Natural killer cell (primary cell): ENCODE measurements around the gene PRRX2. TPM values are rescaled to one million over a fixed set of nuclear protein-coding genes. Genes with fewer than 3 reads are reported as not detected.

ENCODE experiments used
- ATAC-seq, 3 donors: fragments of 150-1000 bp in 2 of 3; fragments of 200-7000 bp in 1 of 3; cut with Tn5 transposase; 1 replicate in 1 of 3; 2 replicates in 2 of 3; pipeline ENCODE4 v1.10.0; 2021; ENCODE audit warnings: mild to moderate bottlenecking in 2 of 3, moderate library complexity in 2 of 3
- DNase-seq, 2 donors: peaks; one replicate each; pipeline versions ENCODE4 v3.0.0 to v3.0.0-alpha.2; 2013 to 2021; ENCODE audit warnings: mixed read lengths in 1 of 2
- H3K27ac ChIP-seq: one replicate; pipeline ENCODE4 v1.5.1; 2013; ENCODE audit warnings: mild to moderate bottlenecking, low read length
- H3K27me3 ChIP-seq: one replicate; pipeline ENCODE4 v1.6.1; 2013; ENCODE audit warnings: low read length; ENCODE audit not compliant: control insufficient read depth, insufficient read depth
- H3K36me3 ChIP-seq: one replicate; pipeline ENCODE4 v1.6.1; 2013; ENCODE audit warnings: low read length; ENCODE audit not compliant: control insufficient read depth, insufficient read depth
- H3K4me1 ChIP-seq: one replicate; pipeline ENCODE4 v1.6.1; 2013; ENCODE audit warnings: low read length; ENCODE audit not compliant: control insufficient read depth, insufficient read depth
- H3K4me3 ChIP-seq: one replicate; pipeline ENCODE4 v1.5.1; 2013; ENCODE audit warnings: low read length
- H3K9me3 ChIP-seq: one replicate; pipeline ENCODE4 v1.6.1; 2013; ENCODE audit warnings: low read length; ENCODE audit not compliant: control insufficient read depth, insufficient read depth
- H3K27ac Mint-ChIP-seq, 2 donors: one replicate each; pipeline ENCODE4 v1.8.0; 2022; ENCODE audit warnings: mild to moderate bottlenecking in 2 of 2, mixed read lengths in 2 of 2, moderate library complexity in 1 of 2
- H3K27me3 Mint-ChIP-seq, 2 donors: one replicate each; pipeline ENCODE4 v1.8.0; 2022; ENCODE audit warnings: low read depth in 2 of 2, mixed read lengths in 2 of 2
- H3K36me3 Mint-ChIP-seq: one replicate; pipeline ENCODE4 v1.8.0; 2022; ENCODE audit warnings: mixed read lengths
- H3K4me1 Mint-ChIP-seq, 2 donors: one replicate each; pipeline ENCODE4 v1.8.0; 2022; ENCODE audit warnings: mixed read lengths in 2 of 2
- H3K4me3 Mint-ChIP-seq: one replicate; pipeline ENCODE4 v1.8.0; 2022; ENCODE audit warnings: mild to moderate bottlenecking, moderate library complexity, mixed read lengths
- H3K9me3 Mint-ChIP-seq, 2 donors: one replicate each; pipeline ENCODE4 v1.8.0; 2022; ENCODE audit warnings: mixed read lengths in 2 of 2
- WGBS: methylation state at CpG from one replicate; pipeline ENCODE4 v1.1.7; 2013; ENCODE audit warnings: missing lambda C conversion rate; ENCODE audit not compliant: insufficient coverage; 5-methylcytosine and 5-hydroxymethylcytosine counted together
- intact Hi-C: fragments of 100-400 bp; cut with micrococcal nuclease; formaldehyde crosslinking; loops from one replicate; pipeline ENCODE4 v1.14.2; 2022
- total RNA-seq, 4 donors: library from RNA; stranded (reverse); fragments of 120-200 nt in 1 of 4; gene quantifications; one replicate each; pipeline versions ENCODE4 v1.2.3 to v1.2.4, GENCODE V29; 2013 to 2022
- TF ChIP-seq, protein P1 (sequence below): fragments of 200-600 bp; IDR thresholded peaks from one replicate; pipeline ENCODE4 v1.8.0; 2022; ENCODE audit warnings: antibody characterized with exemption

Gene PRRX2
- total RNA-seq, 3 donors from 2014 or later (not counting 1 experiment from before 2014, with no cell fraction given), result not detected

DNA sequence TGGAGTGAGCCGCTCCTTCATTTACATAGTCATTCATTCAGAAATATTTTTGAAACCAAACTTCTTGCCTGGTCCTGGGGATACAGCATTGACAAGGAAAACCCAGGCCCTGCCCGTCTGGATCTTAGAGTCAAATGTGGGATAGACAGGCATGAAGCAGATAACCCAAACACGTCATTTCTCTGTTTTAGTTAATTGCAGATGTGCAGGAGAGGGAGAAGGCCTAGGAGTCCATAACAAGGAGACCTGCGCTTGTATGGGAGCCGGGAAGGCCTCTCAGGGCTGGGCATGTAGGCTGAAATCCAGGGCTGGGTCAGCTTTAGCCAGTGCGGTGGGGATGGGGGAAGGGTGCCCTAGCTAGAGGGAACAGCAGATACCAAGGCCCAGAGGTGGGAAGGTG lies 43.3 kb downstream of the PRRX2 start:
- H3K27me3 Mint-ChIP-seq, result peaks cover 0 to 7% of the 10 kb centered on the region in 2 donors
- Histone ChIP-seq H3K4me1 (peaks cover 20% of the 10 kb centered on the region), H3K27ac (no peak overlapping the region), H3K27me3 (peaks cover 4% of the 10 kb centered on the region), H3K9me3 (no peaks in the 10 kb centered on the region), H3K4me3 (no peak overlapping the region), H3K36me3 (no peaks in the 10 kb centered on the region)
- H3K36me3 Mint-ChIP-seq, result no peaks in the 10 kb centered on the region
- WGBS, result 87% methylated on average over 6 of the region's 6 CpGs
- intact Hi-C loops, result no loop called here
- no peaks in the 10 kb centered on the region for H3K9me3 Mint-ChIP-seq
- TF ChIP-seq, protein P1, sequence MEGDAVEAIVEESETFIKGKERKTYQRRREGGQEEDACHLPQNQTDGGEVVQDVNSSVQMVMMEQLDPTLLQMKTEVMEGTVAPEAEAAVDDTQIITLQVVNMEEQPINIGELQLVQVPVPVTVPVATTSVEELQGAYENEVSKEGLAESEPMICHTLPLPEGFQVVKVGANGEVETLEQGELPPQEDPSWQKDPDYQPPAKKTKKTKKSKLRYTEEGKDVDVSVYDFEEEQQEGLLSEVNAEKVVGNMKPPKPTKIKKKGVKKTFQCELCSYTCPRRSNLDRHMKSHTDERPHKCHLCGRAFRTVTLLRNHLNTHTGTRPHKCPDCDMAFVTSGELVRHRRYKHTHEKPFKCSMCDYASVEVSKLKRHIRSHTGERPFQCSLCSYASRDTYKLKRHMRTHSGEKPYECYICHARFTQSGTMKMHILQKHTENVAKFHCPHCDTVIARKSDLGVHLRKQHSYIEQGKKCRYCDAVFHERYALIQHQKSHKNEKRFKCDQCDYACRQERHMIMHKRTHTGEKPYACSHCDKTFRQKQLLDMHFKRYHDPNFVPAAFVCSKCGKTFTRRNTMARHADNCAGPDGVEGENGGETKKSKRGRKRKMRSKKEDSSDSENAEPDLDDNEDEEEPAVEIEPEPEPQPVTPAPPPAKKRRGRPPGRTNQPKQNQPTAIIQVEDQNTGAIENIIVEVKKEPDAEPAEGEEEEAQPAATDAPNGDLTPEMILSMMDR, result no peak
- no peak overlapping the region for H3K4me3 Mint-ChIP-seq
- DNase-seq, result no peak
- no peaks in the 10 kb centered on the region for H3K4me1 Mint-ChIP-seq
- no peak overlapping the region for H3K27ac Mint-ChIP-seq
- no peak for ATAC-seq

DNA sequence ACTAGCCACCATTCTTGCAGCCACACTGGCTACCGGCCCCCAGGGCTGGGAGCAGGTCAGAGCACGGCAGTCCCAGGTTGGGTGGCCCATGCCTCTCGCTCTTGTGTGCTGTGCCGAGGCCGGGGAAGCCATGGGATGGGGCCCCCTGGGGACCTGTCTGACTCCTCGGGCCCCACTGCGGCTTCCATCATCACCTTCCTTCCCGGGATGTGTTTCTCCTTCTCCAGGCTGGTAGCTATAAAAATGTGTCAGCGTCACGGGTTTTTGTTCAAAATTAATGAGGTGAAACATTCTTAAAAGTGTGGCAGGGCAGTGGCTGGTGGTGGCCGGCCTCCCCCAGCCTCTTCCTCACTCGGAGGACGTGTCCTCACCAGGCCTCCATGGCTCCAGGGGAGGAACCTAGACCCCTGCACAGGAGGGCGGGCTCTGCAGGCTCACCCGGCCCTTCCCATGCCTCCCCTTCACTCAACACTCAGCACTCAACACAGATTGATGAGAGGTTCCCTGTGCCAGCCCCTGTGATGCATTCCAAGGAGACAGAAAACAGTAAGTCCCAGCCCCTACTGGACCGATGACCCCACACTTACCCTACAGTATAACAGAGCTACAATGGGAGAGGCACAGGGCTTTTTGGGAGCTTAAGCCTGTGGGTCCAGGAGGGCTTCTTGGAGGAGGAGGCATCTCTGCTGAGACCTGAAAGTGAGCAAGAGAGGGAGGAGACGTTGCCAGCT lies 44.2 kb downstream of the PRRX2 start:
- DNase-seq (no peak), ATAC-seq (no peak)
- H3K4me1 ChIP-seq, result peaks cover 20% of the 10 kb centered on the region
- no peaks in the 10 kb centered on the region for H3K9me3 Mint-ChIP-seq
- TF ChIP-seq, protein P1, result no peak
- intact Hi-C loops, result no loop called here
- no peak overlapping the region for H3K27ac Mint-ChIP-seq
- H3K9me3 ChIP-seq, result no peaks in the 10 kb centered on the region
- H3K27ac ChIP-seq, result no peak overlapping the region
- H3K27me3 Mint-ChIP-seq, result peaks cover 0 to 7% of the 10 kb centered on the region in 2 donors
- H3K36me3 Mint-ChIP-seq, result no peaks in the 10 kb centered on the region
- H3K27me3 ChIP-seq, result peaks cover 4% of the 10 kb centered on the region
- H3K4me3 Mint-ChIP-seq, result no peak overlapping the region
- no peak overlapping the region for H3K4me3 ChIP-seq
- no peaks in the 10 kb centered on the region for H3K36me3 ChIP-seq
- WGBS, result 88% methylated on average over 15 of the region's 17 CpGs
- no peaks in the 10 kb centered on the region for H3K4me1 Mint-ChIP-seq

DNA sequence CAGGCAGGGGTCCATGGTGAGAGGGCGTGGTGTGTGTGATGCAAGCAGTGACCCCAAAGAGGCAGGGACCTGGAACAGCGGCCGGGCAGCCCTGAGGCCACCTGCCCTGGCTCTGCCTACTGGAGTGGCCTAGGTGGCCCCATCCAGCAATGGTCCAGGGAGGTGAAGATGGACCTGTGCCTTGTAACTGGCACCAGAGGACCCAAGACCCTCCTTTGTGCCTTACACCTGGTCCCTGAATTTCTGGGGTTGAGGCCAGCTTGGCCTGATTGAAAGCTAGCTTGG lies 44.7 kb downstream of the PRRX2 start:
- H3K27me3 Mint-ChIP-seq, result peaks cover 0 to 7% of the 10 kb centered on the region in 2 donors
- DNase-seq (no peak), ATAC-seq (no peak)
- no peak overlapping the region for H3K4me3 ChIP-seq
- no peaks in the 10 kb centered on the region for H3K9me3 ChIP-seq
- H3K27ac Mint-ChIP-seq, result no peak overlapping the region
- H3K27me3 ChIP-seq, result peaks cover 6% of the 10 kb centered on the region
- H3K36me3 ChIP-seq, result no peaks in the 10 kb centered on the region
- no peak overlapping the region for H3K4me3 Mint-ChIP-seq
- TF ChIP-seq, protein P1, result no peak
- H3K4me1 ChIP-seq, result peaks cover 20% of the 10 kb centered on the region
- 93% methylated on average over 3 of the region's 3 CpGs for WGBS
- H3K27ac ChIP-seq, result no peak overlapping the region
- H3K4me1 Mint-ChIP-seq, result no peaks in the 10 kb centered on the region
- intact Hi-C loops, result no loop called here
- no peaks in the 10 kb centered on the region for H3K36me3 Mint-ChIP-seq
- H3K9me3 Mint-ChIP-seq, result no peaks in the 10 kb centered on the region
